Esophagus (tissue), 2 donors: ENCODE data around the gene KIAA1614. TPM values are rescaled to one million over a fixed set of nuclear protein-coding genes. Genes with fewer than 3 reads are reported as not detected.

Experiments used
- H3K27ac ChIP-seq, 2 donors: one replicate each; pipeline ENCODE4 v1.5.1; 2013; ENCODE audit warnings: low read depth in 2 of 2, mild to moderate bottlenecking in 2 of 2, inconsistent platforms in 1 of 2, low read length in 1 of 2, moderate library complexity in 1 of 2
- H3K27me3 ChIP-seq, 2 donors: one replicate each; pipeline ENCODE4 v1.6.1; 2013; ENCODE audit warnings: low read length in 2 of 2, control low read depth in 1 of 2, mild to moderate bottlenecking in 1 of 2; ENCODE audit not compliant: insufficient read depth in 2 of 2, control insufficient read depth in 1 of 2
- H3K36me3 ChIP-seq, 2 donors: one replicate each; pipeline ENCODE4 v1.6.1; 2013; ENCODE audit warnings: low read length in 1 of 2; ENCODE audit not compliant: control insufficient read depth in 2 of 2, insufficient read depth in 2 of 2
- H3K4me1 ChIP-seq, 2 donors: one replicate each; pipeline ENCODE4 v1.6.1; 2013; ENCODE audit warnings: low read length in 1 of 2; ENCODE audit not compliant: control insufficient read depth in 2 of 2, insufficient read depth in 2 of 2
- H3K4me3 ChIP-seq, 2 donors: one replicate each; pipeline ENCODE4 v1.5.1; 2013; ENCODE audit warnings: low read length in 2 of 2, mild to moderate bottlenecking in 2 of 2, low read depth in 1 of 2, moderate library complexity in 1 of 2
- H3K9me3 ChIP-seq, 2 donors: one replicate each; pipeline ENCODE4 v1.6.1; 2013; ENCODE audit warnings: mild to moderate bottlenecking in 2 of 2, low read depth in 1 of 2, low read length in 1 of 2, moderate library complexity in 1 of 2; ENCODE audit not compliant: control insufficient read depth in 2 of 2, insufficient read depth in 1 of 2
- WGBS, 2 donors: extraction: QIAGEN DNeasy Blood & Tissue Kit; methylation state at CpG; one replicate each; pipeline ENCODE4 v1.1.7; 2013; 5-methylcytosine and 5-hydroxymethylcytosine counted together
- polyA plus RNA-seq, 2 donors: library from polyadenylated mRNA; stranded (reverse); fragments of 200-250 nt; gene quantifications; one replicate each; pipeline ENCODE4 v1.2.3, GENCODE V29; 2013
- donor health status: healthy with polysubstance abuse.
- donor health status: Bipolar disorder and iron deficiency.

Gene KIAA1614
- polyA plus RNA-seq, 2 donors = 1.0 to 1.5 TPM

- Histone ChIP-seq H3K27ac (no peak overlapping the region), H3K4me1 (no peaks in the 10 kb centered on the region), H3K36me3 (no peaks in the 10 kb centered on the region), H3K9me3 (no peaks in the 10 kb centered on the region), H3K4me3 (no peak overlapping the region), H3K27me3 (no peaks in the 10 kb centered on the region)
- 86 to 87% methylated on average over 5 of the region's 5 CpGs for WGBS, 2 donors
These were observed 20.4 kb upstream of the KIAA1614 start for GRCh38 chr1:180892272-180892671.

- Histone ChIP-seq H3K27me3 (no peaks in the 10 kb centered on the region), H3K4me1 (no peaks in the 10 kb centered on the region), H3K36me3 (no peaks in the 10 kb centered on the region), H3K9me3 (no peaks in the 10 kb centered on the region), H3K4me3 (no peak overlapping the region), H3K27ac (no peak overlapping the region)
- 87 to 89% methylated on average over 2 of the region's 2 CpGs for WGBS, 2 donors
These were observed 20.0 kb upstream of the KIAA1614 start for GRCh38 chr1:180892675-180893074.

- no peaks in the 10 kb centered on the region for H3K4me1 ChIP-seq
- 77 to 78% methylated on average over 3 of the region's 3 CpGs for WGBS, 2 donors
- no peak overlapping the region for H3K27ac ChIP-seq
- no peaks in the 10 kb centered on the region for H3K9me3 ChIP-seq
- no peaks in the 10 kb centered on the region for H3K27me3 ChIP-seq
- no peak overlapping the region for H3K4me3 ChIP-seq
- no peaks in the 10 kb centered on the region for H3K36me3 ChIP-seq
These were observed 19.1 kb upstream of the KIAA1614 start for GRCh38 chr1:180893614-180894013.

- no peak overlapping the region for H3K27ac ChIP-seq
- no peaks in the 10 kb centered on the region for H3K9me3 ChIP-seq
- H3K36me3 ChIP-seq = no peaks in the 10 kb centered on the region
- H3K27me3 ChIP-seq = no peaks in the 10 kb centered on the region
- no peak overlapping the region for H3K4me3 ChIP-seq
- no peaks in the 10 kb centered on the region for H3K4me1 ChIP-seq
- WGBS, 2 donors = 95 to 98% methylated on average over 3 of the region's 3 CpGs
These were observed 16.5 kb upstream of the KIAA1614 start for GRCh38 chr1:180896161-180896560.

- Histone ChIP-seq H3K27ac (no peak overlapping the region), H3K27me3 (no peaks in the 10 kb centered on the region), H3K4me1 (no peaks in the 10 kb centered on the region), H3K36me3 (no peaks in the 10 kb centered on the region), H3K9me3 (no peaks in the 10 kb centered on the region), H3K4me3 (no peak overlapping the region)
- 59 to 61% methylated on average over 5 of the region's 5 CpGs for WGBS, 2 donors
These were observed 14.1 kb upstream of the KIAA1614 start for GRCh38 chr1:180898441-180899219.

GRCh38 chr1:180899262-180899661, 13.4 kb upstream of the KIAA1614 start:
- H3K27ac ChIP-seq = no peak overlapping the region
- no peaks in the 10 kb centered on the region for H3K27me3 ChIP-seq
- no peak overlapping the region for H3K4me3 ChIP-seq
- H3K36me3 ChIP-seq = no peaks in the 10 kb centered on the region
- 88 to 92% methylated on average over 7 of the region's 7 CpGs for WGBS, 2 donors
- no peaks in the 10 kb centered on the region for H3K4me1 ChIP-seq
- H3K9me3 ChIP-seq = no peaks in the 10 kb centered on the region

- no peaks in the 10 kb centered on the region for H3K27me3 ChIP-seq
- no peaks in the 10 kb centered on the region for H3K36me3 ChIP-seq
- WGBS, 2 donors = 84 to 85% methylated on average over 13 of the region's 13 CpGs
- H3K9me3 ChIP-seq = no peaks in the 10 kb centered on the region
- no peak overlapping the region for H3K4me3 ChIP-seq
- H3K27ac ChIP-seq = no peak overlapping the region
- no peaks in the 10 kb centered on the region for H3K4me1 ChIP-seq
These were observed 11.4 kb upstream of the KIAA1614 start for GRCh38 chr1:180901076-180901990.

- H3K4me1 ChIP-seq = no peaks in the 10 kb centered on the region
- no peaks in the 10 kb centered on the region for H3K36me3 ChIP-seq
- H3K27me3 ChIP-seq = no peaks in the 10 kb centered on the region
- H3K27ac ChIP-seq = no peak overlapping the region
- H3K4me3 ChIP-seq = no peak overlapping the region
- 73 to 79% methylated on average over 3 of the region's 3 CpGs for WGBS, 2 donors
- no peaks in the 10 kb centered on the region for H3K9me3 ChIP-seq
These were observed 10.2 kb upstream of the KIAA1614 start for GRCh38 chr1:180902541-180902940.

GRCh38 chr1:180905927-180906326, 6.8 kb upstream of the KIAA1614 start:
- no peaks in the 10 kb centered on the region for H3K27me3 ChIP-seq
- H3K4me1 ChIP-seq = no peaks in the 10 kb centered on the region
- H3K36me3 ChIP-seq = no peaks in the 10 kb centered on the region
- no peak overlapping the region for H3K4me3 ChIP-seq
- no peaks in the 10 kb centered on the region for H3K9me3 ChIP-seq
- 92% methylated on average over 8 of the region's 8 CpGs for WGBS, 2 donors
- H3K27ac ChIP-seq = no peak overlapping the region
